Hepatocyte (in vitro differentiated cells): ENCODE measurements around the gene URI1. TPM values are rescaled to one million over a fixed set of nuclear protein-coding genes. Genes with fewer than 3 reads are reported as not detected.
A peak's percentile ranks its signal among the peaks of the same experiment; 100 is the strongest.

Experiments used
- DNase-seq: peaks from one replicate; pipeline ENCODE4 v3.0.0-alpha.2; 2016; ENCODE audit warnings: low spot score
- H2AFZ ChIP-seq: fragments of 200-600 bp; sonication (generic); 2 replicates; pipeline ENCODE4 v1.6.0; 2016; ENCODE audit warnings: antibody characterized with exemption, mild to moderate bottlenecking
- H3K27ac ChIP-seq: fragments of 200-600 bp; sonication (generic); 2 replicates; pipeline ENCODE4 v1.5.1; 2016; ENCODE audit warnings: mild to moderate bottlenecking
- H3K27me3 ChIP-seq: fragments of 200-600 bp; sonication (generic); 2 replicates; pipeline ENCODE4 v1.6.1; 2016
- H3K36me3 ChIP-seq: fragments of 200-600 bp; sonication (generic); replicated peaks from 2 replicates; pipeline ENCODE4 v1.5.1; 2016; ENCODE audit warnings: low read depth; ENCODE audit not compliant: insufficient read depth
- H3K4me1 ChIP-seq: fragments of 200-600 bp; sonication (generic); 2 replicates; pipeline ENCODE4 v1.5.1; 2016; ENCODE audit warnings: mild to moderate bottlenecking, moderate library complexity; ENCODE audit not compliant: insufficient read depth
- H3K4me2 ChIP-seq: fragments of 200-600 bp; sonication (generic); 2 replicates; pipeline ENCODE4 v1.6.0; 2016
- H3K4me3 ChIP-seq: fragments of 200-600 bp; sonication (generic); 2 replicates; pipeline ENCODE4 v1.5.1; 2016; ENCODE audit warnings: mild to moderate bottlenecking
- H3K79me2 ChIP-seq: fragments of 200-600 bp; sonication (generic); 2 replicates; pipeline ENCODE4 v1.6.0; 2017; ENCODE audit warnings: mild to moderate bottlenecking
- H3K9me2 ChIP-seq: fragments of 200-600 bp; sonication (generic); replicated peaks from 2 replicates; pipeline ENCODE4 v1.6.0; 2017; ENCODE audit warnings: mild to moderate bottlenecking; ENCODE audit not compliant: insufficient read depth
- H3K9me3 ChIP-seq: fragments of 200-600 bp; sonication (generic); 2 replicates; pipeline ENCODE4 v1.5.1; 2016; ENCODE audit warnings: low read depth, mild to moderate bottlenecking
- H4K20me1 ChIP-seq: fragments of 200-600 bp; sonication (generic); 2 replicates; pipeline ENCODE4 v1.6.0; 2016; ENCODE audit warnings: mild to moderate bottlenecking; ENCODE audit not compliant: insufficient read depth, poor library complexity, severe bottlenecking
- EZH2 ChIP-seq: fragments of 200-600 bp; sonication (generic); IDR thresholded peaks from 2 replicates; pipeline ENCODE4 v1.6.1; 2016; ENCODE audit warnings: antibody characterized with exemption, mild to moderate bottlenecking, borderline replicate concordance
- EZH2phosphoT487 ChIP-seq: fragments of 200-600 bp; sonication (generic); IDR thresholded peaks from one replicate; pipeline ENCODE4 v1.6.1; 2018; ENCODE audit warnings: antibody characterized with exemption, mild to moderate bottlenecking, low read depth, moderate library complexity; ENCODE audit not compliant: unreplicated experiment, severe bottlenecking
- WGBS: methylation state at CpG from one replicate; pipeline ENCODE4 v1.1.6; 2016; ENCODE audit warnings: low lambda C conversion rate; ENCODE audit errors: missing lambda C conversion rate; 5-methylcytosine and 5-hydroxymethylcytosine counted together
- polyA plus RNA-seq: library from polyadenylated mRNA; unstranded; fragments of >200 nt; fragmentation: Nextera tagmentation; extraction: Ambion mirVana; gene quantifications from 2 replicates; pipeline ENCODE4 v1.2.1, GENCODE V29; 2016
- total RNA-seq: library from RNA; depleted of rRNA; stranded (reverse); fragments of >200 nt; gene quantifications from 2 replicates; pipeline ENCODE4 v1.2.3, GENCODE V29; 2014
- TF ChIP-seq, protein P1 (sequence below): fragments of 200-600 bp; sonication (generic); IDR thresholded peaks from 2 replicates; pipeline ENCODE4 v1.5.1; 2016; ENCODE audit warnings: antibody characterized with exemption, mild to moderate bottlenecking; ENCODE audit not compliant: poor library complexity

URI1 gene
- total and polyA plus RNA-seq, 2 experiments from 2014 or later, result 50.0 to 66.7 TPM

DNA sequence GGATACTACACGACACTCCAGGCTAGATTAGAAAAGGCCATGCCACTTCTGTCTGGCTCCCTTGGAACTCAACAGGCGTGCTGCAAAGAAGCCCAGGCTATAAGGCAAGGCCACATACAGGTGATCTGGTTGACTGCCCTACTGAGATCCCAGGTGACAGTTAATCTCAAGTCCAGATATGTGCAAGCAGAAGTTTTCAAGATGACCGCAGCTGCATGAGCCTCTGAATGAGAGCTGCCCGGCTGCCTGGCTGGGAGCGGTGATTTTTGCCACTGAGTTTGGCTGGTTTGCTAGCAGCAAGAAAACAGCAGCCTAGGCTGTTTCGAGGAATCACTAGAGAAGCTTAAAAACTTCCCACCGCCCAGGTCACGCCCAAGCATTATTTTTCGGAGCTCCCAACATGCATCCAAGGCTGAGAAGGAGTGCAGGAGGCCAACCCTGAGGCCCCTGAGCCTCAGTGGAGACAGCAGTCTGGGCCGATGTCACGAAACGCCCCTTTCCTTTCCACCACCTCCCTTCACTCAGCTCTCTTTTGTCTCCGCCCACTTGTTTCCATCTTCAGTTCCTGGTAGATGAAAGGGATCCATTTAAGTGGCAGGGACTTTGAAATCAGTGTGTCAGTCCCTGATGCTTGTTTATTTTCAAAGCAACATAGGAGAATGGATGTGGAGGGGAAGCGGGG lies 14.0 kb upstream of the URI1 start:
- Histone ChIP-seq H3K79me2 (no peaks in the 10 kb centered on the region), H3K27ac (no peak overlapping the region), H2AFZ (peak overlapping the region; percentile 33), H3K4me2 (no peak overlapping the region), H3K9me3 (no peaks in the 10 kb centered on the region), H4K20me1 (no peaks in the 10 kb centered on the region), H3K27me3 (no peaks in the 10 kb centered on the region), H3K4me1 (no peaks in the 10 kb centered on the region), H3K4me3 (no peak overlapping the region), H3K36me3 (no peaks in the 10 kb centered on the region), H3K9me2 (no peaks in the 10 kb centered on the region)
- DNase-seq, result no peak
- WGBS, result 58% methylated on average over 14 of the region's 14 CpGs
- TF ChIP-seq EZH2phosphoT487, result no peak
- TF ChIP-seq, protein P1, sequence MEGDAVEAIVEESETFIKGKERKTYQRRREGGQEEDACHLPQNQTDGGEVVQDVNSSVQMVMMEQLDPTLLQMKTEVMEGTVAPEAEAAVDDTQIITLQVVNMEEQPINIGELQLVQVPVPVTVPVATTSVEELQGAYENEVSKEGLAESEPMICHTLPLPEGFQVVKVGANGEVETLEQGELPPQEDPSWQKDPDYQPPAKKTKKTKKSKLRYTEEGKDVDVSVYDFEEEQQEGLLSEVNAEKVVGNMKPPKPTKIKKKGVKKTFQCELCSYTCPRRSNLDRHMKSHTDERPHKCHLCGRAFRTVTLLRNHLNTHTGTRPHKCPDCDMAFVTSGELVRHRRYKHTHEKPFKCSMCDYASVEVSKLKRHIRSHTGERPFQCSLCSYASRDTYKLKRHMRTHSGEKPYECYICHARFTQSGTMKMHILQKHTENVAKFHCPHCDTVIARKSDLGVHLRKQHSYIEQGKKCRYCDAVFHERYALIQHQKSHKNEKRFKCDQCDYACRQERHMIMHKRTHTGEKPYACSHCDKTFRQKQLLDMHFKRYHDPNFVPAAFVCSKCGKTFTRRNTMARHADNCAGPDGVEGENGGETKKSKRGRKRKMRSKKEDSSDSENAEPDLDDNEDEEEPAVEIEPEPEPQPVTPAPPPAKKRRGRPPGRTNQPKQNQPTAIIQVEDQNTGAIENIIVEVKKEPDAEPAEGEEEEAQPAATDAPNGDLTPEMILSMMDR, result no peak
- TF ChIP-seq EZH2, result no peak

DNA sequence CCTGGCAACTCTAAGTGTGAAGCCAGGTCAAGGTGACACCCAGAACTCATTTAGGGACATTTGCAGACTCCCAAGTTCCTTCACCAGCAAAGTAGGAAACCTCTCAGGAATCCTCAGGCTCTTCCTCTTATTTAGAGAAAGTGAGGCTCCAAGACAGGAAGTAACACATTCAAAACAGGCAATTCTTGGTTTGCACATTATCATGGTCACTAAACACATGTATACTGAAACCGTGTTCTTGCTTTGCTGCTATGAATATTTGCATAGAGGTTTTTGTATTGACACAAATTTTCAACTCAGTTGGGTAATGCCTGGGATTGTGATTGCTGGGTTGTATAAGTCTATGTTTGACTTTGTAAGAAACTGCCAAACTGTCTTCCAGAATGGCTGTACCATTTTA lies 13.2 kb upstream of the URI1 start:
- Histone ChIP-seq H3K4me1 (no peaks in the 10 kb centered on the region), H4K20me1 (no peaks in the 10 kb centered on the region), H3K79me2 (no peaks in the 10 kb centered on the region), H3K4me3 (no peak overlapping the region), H3K9me3 (no peaks in the 10 kb centered on the region), H3K27ac (no peak overlapping the region), H2AFZ (no peak overlapping the region), H3K27me3 (no peaks in the 10 kb centered on the region), H3K36me3 (no peaks in the 10 kb centered on the region), H3K9me2 (no peaks in the 10 kb centered on the region), H3K4me2 (no peak overlapping the region)
- WGBS, result 63% methylated on average over 1 of the region's 1 CpG
- TF ChIP-seq EZH2phosphoT487, result no peak
- TF ChIP-seq, protein P1, result no peak
- no peak for TF ChIP-seq EZH2
- DNase-seq, result no peak

DNA sequence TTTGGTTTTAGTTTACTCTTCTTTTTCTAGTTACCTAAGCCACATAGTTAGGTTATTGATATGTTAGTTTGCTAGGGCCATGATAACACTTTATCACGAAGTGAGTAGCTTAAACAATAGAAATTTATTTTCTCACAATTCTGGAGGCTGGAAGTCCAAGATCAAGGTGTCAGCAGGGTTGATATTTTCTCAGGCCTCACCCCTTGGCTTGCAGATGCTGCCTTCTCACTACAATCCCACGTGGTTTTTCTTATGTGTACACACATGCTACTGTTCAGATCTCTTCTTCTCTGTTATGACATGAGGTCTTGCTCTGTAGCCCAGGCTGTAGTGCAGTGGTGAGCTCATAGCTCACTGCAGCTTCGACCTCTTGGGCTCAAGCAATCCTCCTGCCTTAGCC lies 7.8 kb upstream of the URI1 start:
- no peaks in the 10 kb centered on the region for H3K9me2 ChIP-seq
- H3K27ac ChIP-seq, result no peak overlapping the region
- H2AFZ ChIP-seq, result no peak overlapping the region
- no peak for DNase-seq
- H3K36me3 ChIP-seq, result no peaks in the 10 kb centered on the region
- 79% methylated on average over 3 of the region's 3 CpGs for WGBS
- no peak overlapping the region for H3K4me2 ChIP-seq
- no peaks in the 10 kb centered on the region for H3K79me2 ChIP-seq
- no peaks in the 10 kb centered on the region for H4K20me1 ChIP-seq
- no peak overlapping the region for H3K4me3 ChIP-seq
- H3K27me3 ChIP-seq, result no peaks in the 10 kb centered on the region
- H3K9me3 ChIP-seq, result no peaks in the 10 kb centered on the region
- TF ChIP-seq EZH2phosphoT487 (no peak), EZH2 (no peak)
- TF ChIP-seq, protein P1, result no peak
- no peaks in the 10 kb centered on the region for H3K4me1 ChIP-seq
